CD4-positive, alpha-beta T cell treated with Interleukin-2 at 100 ng/mL for 4 hours (primary cell): Measurements from ENCODE around the gene FTO.
"Not testable (repeated sequence)": the region's sequence is repeated elsewhere in the genome, so short reads cannot be mapped to it uniquely, and the experiment has no call there.

Source experiments
- DNase-seq: peaks from one replicate; pipeline ENCODE4 v3.0.0-alpha.2; 2020; ENCODE audit warnings: low spot score

Gene FTO

DNA sequence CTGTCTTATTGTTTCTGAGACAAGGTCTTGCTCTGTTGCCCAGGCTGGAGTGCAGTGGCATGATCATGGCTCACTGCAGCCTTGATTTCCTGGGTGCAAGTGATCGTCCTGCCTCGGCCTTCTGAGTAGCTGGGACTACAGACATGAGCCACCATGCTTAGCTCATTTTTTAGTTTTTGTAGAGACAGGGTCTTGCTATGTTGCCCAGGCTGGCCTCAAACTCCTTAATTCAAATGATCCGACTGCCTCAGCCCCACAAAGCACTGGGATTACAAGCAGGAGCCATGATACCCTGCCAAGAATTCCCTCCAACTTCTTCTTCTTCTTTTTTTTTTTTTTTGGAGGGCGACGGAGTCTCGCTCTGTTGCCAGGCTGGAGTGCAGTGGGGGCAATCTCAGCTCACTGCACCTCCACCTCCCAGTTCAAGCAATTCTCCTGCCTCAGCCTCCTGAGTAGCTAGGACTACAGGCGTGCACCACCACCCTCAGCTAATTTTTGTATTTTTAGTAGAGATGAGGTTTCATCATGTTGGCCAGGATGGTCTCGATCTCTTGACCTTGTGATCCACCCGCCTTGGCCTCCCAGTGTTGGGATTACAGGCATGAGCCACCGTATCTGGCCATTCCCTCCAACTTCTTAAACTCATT, 477.9 kb downstream of the FTO start:
- not testable (repeated sequence) for DNase-seq

GRCh38 chr16:54185045-54185444, 481.1 kb downstream of the FTO start:
- DNase-seq = no peak

DNA sequence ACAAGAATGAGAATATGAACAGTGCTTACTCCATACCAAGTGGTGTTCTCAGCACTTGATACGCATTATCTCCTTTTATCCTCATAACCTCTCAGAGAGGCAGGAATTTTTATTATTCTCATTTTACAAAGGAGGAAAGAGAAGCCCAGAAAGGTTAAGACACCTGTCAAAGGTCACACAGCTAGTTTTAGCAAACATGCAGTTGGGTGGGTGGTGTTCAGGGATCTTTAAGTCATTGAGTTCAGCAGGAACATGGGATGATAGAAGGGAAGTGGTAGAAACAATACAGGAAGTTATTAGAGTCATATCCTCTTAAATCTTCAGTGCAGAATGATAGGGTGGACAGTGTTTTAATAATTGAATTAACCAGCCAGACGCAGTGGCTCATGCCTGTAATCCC, 487.2 kb downstream of the FTO start:
- no peak for DNase-seq

GRCh38 chr16:54191592-54191991, 487.6 kb downstream of the FTO start:
- no peak for DNase-seq

DNA sequence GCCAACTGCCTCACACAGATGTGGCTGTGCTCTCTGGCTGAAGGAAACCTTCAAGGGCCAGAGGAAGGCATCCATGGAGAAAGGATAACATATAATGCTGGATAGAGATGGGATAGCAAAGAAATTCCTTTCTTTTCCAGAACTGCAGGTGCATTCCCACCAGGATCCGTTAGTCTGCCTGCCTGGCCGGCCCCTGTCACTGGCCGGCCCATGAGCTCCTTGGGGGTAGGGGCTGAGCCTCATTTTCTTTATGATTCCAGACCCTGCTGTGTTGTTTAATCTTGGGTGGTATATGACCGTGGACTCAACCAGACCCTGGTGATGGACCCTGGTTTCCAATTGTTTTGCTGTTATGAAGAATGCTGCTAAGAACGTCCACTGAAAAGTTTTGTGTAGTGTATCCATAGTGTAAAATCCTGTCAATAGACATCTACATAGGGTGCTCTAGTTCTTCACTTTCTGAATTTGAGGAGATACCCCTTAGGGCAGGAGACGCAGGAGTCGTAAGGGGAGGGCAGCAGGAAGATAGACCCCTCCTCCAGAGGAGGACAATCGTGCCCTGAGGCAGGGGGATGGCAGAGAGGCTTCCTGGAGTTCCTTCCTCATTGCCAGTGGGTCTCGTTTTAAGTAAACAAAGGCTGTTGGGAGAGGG, 489.2 kb downstream of the FTO start:
- no peak for DNase-seq

DNA sequence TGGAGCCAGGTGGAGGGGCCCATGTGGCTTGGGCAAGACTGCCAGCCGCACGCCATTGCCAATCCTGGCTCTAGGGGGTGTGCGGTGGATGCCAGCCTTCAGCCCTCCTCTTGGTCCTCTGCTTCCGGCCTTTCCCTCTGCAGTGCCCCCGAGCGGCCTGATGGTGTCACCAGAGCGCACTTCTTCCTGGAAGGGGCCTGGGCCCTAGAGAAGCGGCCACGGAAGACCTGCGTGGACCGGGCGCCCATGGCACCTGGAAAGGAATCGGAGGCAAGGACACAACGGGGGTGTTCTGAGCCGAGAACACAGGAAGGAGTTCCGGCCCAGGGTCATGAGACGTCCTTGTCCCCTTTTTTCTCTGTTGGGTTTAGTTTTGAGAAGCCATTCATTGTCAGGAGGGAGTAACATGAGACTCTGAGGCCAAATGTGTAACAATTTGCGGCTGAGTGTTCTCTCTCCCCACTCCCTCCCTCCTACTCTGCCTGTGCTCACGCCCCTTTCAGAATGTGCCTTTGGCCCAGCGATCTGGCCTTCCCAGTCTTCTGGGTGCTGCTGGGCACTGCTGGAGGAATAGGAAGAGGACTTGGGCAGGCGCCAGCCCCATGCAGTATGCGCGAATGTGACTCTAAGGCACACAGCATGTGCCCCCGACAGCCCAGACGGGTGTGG, 489.8 kb downstream of the FTO start:
- no peak for DNase-seq

DNA sequence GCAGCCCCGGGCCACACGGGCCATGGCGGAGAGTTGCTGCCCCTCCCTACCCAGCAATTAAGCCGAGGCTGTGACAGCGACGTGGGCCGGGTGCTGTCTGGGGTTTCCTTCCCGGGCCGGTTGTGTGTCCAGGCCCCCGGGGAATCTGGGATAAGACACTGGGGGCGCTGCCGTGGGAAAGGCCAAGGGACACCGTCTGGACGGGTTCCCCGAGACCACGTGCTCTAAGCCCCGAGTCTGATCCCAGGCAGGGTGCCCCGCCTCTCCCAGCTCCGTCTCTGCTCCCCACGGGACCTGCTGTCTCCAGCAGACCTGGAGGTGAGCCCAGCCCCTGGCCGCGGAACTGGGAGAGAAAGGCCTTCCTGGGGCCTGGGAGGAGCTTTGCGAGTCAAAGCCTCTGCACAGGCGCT, 490.4 kb downstream of the FTO start:
- DNase-seq = no peak

DNA sequence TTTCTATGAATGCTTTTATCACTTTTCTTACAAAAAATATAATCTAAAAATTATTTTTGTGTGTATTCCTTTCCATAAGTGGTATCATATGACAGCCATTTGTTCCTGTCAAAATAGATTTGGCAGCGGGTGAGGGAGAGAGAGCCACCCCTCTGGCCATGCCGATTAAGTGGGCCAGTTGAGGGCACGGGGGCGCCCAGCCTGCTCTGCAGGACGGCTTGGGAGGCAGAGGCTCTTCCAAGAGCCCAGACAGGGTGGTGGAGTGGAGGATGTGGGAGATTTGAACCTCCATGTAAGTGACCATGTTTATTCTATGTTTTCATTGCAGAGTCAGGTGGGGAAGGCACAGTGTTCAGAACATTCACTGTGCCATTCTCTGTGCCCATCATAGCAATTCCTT, 493.8 kb downstream of the FTO start:
- DNase-seq = no peak

DNA sequence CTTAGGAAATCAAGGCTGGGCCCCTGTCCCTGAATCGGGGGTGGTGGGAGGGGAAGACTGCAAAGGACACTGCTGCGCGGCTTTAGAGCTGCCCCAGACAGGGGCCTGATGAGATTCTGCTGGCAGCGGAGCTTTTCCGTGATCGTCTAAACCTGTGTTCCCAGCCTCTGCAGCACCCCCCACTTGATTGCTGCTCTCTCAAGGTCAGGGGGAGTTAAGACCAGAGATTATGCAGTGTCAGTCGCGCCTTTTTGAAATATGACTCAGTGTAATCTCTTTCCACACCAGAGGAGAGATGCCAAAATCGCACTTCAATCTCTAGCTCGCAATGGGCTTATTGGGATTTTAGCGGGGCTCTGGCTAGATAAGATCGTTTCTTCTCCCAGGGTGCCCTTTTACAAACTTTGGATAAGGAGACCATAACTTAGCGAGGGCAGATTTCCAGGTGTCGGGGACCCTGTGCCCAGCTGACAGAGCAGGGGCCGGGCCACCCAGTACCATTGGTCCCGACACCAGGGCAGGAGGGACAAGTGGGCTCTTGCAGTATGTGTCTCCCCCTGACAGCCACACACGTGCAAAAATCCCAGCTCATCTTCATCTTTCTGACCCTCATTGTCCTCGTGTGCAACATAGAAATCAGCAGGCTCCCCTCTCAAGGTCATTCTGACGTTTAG, 495.7 kb downstream of the FTO start:
- no peak for DNase-seq

GRCh38 chr16:54200161-54200534, 496.2 kb downstream of the FTO start:
- DNase-seq = no peak

GRCh38 chr16:54200720-54201119, 496.8 kb downstream of the FTO start:
- no peak for DNase-seq

GRCh38 chr16:54201200-54201599, 497.2 kb downstream of the FTO start:
- no peak for DNase-seq
